HTERT RPE-1 (cell line): Measurements from ENCODE around the gene RBMS3.

Experiments used
- in situ Hi-C: fragments of 300-500 bp; cut with MboI; formaldehyde crosslinking; loops from 4 replicates; pipeline ENCODE4 v1.14.3; 2020; ENCODE audit warnings: low sequenced_read_pairs

The RBMS3 gene

GRCh38 chr3:29919571-29919970 lies 638.7 kb downstream of the RBMS3 start:
- in situ Hi-C loops = no loop called here

- in situ Hi-C loops = no loop called here
Measured at GRCh38 chr3:29922992-29923746, 642.3 kb downstream of the RBMS3 start.

- in situ Hi-C loops = no loop called here
Measured at GRCh38 chr3:29924783-29925561, 644.1 kb downstream of the RBMS3 start.

- in situ Hi-C loops = no loop called here
Measured at GRCh38 chr3:29926378-29926777, 645.5 kb downstream of the RBMS3 start.

DNA sequence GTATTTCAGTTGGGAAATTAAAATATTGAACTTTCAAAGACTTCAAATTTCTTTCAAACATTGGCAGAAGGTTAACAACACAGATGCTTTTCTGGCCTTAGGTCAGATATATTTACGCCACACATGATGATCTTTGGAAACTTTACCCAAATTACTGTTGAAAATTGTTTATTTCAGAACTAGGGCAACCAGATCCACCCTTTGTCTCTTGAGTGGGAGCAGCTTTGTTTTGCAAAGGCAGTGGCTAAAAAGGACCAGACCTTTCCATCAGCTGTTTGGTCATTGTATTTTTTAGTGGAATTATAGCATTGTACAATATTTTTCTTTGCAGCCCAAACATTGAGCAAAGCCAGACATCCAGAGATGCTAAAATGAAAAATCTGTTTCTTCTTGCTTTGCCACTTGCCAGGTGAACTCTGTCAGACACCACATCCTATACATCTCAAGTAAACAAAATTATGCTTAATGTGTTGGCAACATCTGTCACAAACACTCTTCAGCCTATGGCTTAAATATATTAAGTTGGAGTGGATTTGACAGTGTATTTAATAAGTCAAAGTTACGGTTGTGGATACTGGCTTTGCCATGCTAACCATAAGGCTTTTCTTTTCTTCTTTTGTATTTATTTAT lies 651.9 kb downstream of the RBMS3 start:
- in situ Hi-C loops = no loop called here

DNA sequence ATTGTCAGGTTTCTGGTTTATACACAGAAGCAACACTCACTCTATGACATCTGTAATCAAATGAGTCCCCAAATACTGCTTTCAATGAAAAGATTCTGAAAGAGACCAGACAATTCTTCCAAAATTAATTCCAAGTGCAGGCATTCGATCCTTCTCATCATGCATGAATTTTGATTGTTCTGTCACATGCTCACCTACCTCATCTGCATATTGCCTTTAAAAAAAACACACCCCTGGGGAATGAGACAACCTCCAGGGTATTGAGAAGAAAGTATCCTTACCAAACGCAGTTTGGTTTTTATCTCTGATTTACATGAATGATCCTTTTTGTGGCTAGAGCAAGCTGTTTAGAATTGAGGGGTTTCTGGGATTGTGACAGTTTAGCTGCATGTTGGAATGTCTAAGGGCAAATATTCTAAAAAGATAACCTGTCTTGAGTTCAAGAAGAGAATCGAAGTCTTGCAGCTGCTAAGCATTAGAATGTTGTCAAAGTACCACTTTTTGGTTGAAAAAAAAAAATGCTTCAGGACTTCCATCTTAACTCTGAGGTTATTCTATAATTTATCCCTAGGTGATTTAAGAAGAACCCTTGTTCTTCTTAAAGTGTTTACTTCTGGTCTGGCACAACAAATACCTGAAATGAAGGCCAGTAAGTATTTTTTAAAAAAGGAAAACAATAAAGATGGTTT lies 653.1 kb downstream of the RBMS3 start:
- in situ Hi-C loops = no loop called here

- in situ Hi-C loops = no loop called here
Measured at GRCh38 chr3:29934751-29935150, 653.9 kb downstream of the RBMS3 start.

DNA sequence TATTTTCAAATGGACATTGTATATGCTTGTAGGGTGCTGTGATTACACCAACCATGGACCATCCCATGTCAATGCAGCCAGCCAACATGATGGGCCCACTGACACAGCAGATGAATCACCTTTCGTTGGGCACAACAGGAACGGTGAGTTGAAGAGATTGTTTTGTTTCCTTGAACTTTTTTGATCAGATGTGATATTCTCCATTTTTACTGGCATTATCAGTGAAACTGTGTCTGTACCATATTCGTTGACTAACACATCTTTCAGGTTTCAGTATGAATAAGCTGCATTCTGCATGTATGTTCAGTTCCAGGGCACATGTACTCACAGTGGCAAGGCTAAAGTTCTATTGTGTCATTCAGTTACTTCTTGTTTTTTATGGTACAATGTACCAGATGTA lies 655.2 kb downstream of the RBMS3 start:
- in situ Hi-C loops = no loop called here

- in situ Hi-C loops = no loop called here
Measured at GRCh38 chr3:29936766-29937165, 655.9 kb downstream of the RBMS3 start.

DNA sequence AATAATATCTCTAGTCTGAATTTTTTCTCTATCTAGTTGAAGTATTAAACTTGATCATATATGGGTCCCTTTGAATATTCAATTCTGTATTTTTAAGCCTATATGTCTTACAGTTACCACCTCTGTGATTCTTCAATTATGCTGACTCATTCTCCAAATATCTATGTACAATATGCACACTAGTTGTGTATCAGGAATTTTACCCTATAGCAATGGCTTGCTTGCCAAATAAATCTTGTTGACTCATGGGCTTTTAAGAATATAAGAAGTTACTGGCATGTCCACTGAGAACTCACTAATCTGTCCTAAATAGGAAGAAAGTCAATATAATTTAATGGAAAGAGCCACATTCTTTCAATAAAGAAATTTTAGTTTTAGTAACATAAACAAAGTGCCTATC lies 656.3 kb downstream of the RBMS3 start:
- in situ Hi-C loops = no loop called here

DNA sequence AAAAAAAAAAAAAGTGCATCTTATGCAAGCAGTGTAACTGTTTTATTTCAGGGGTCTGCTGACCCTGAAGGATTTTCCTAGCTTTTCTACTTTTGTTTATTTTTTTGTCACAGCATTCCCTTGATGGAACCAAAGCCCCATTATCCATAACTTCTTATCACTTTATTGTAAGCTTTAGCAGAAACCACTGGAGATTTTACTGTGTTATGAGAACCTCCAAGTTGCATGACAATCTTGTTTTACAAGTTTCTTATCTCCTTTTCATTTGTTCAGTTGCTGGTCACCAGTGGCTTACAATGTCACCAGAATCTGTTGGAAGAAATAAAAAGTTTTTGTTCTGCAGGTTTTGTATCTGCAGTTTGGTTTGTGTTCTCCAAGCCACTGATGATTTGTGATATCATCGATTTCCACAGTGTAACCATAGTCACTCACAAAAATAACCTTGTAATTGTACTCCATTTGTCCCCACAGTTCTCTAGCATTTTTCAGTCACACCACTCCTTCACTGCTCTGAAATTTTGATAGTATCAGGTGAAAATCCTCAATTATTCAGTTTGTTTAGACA lies 660.0 kb downstream of the RBMS3 start:
- in situ Hi-C loops = no loop called here

DNA sequence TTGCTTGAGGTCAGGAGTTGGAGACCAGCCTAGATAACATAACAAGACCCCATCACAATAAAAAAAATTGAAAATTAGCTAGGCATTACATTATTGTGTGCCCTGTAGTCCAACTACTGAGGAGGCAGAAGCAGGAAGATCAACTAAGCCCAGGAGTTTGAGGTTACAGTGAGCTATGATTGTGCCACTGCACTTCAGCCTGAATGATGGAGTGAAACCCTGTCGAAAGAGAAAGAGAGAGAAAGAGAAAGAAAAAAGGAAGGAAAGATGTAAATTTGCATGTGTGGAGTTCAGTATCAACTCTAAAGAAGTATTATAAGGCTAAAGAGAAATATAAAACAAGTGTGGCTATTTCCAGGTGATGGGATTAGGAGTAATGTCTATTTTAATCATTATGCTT lies 661.4 kb downstream of the RBMS3 start:
- in situ Hi-C loops = no loop called here

- in situ Hi-C loops = no loop called here
Measured at GRCh38 chr3:29949131-29949530, 668.3 kb downstream of the RBMS3 start.

GRCh38 chr3:29949940-29950616 lies 669.2 kb downstream of the RBMS3 start:
- in situ Hi-C loops = no loop called here

GRCh38 chr3:29952431-29952830 lies 671.6 kb downstream of the RBMS3 start:
- in situ Hi-C loops = no loop called here

DNA sequence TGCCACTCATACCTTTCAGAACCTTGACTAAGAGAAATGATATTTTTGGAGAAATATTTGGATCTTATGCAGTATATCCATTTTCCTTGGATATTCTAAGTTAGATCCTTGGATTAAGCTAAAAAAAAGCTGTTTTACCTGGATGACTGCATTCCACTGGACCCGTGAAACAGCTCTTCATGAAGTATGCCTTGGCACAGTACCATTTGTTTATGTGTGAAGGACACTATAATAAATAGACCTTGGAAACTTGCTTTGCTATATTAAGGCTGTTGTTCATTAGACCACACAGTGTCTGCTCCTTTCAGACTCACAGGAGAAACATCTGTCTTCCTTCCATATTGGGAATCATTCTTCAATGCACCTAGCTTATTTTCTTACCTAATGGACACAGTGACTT lies 674.5 kb downstream of the RBMS3 start:
- in situ Hi-C loops = no loop called here

GRCh38 chr3:29958816-29959215 lies 677.9 kb downstream of the RBMS3 start:
- in situ Hi-C loops = no loop called here

- in situ Hi-C loops = no loop called here
Measured at GRCh38 chr3:29971895-29972294, 691.0 kb downstream of the RBMS3 start.

GRCh38 chr3:29972320-29972993 lies 691.6 kb downstream of the RBMS3 start:
- in situ Hi-C loops = no loop called here

DNA sequence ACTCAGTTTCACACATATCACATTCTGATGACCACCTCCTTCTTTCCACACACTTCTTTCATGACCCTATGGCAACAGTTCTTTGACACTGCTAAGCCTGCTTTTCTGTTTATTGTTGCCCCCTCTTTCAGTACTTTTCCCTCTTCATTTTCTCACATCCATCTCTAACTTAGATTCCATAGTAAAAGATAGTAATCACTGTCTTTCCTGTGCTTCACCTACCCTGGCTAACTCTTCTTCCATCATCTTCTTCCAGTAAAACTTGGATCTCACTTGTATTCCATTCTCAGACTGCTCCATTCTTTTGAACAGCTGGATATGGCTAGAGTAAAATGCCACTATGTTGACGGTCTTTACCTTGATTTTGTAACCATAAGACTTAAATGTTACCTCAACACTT lies 692.9 kb downstream of the RBMS3 start:
- in situ Hi-C loops = no loop called here
